ENCODE results near the gene CTDSP2.

- no peak for TF ChIP-seq POLR2A (IDR thresholded peaks at IDR 0.05)
- TF ChIP-seq CTCF (IDR thresholded peaks at IDR 0.05 in 4 of 5, conservative IDR thresholded peaks at IDR 0.05 in 1 of 5) = no peak
Measured at GRCh38 chr12:57872362-57872761, 25.8 kb upstream of the CTDSP2 start.
